Astrocyte (in vitro differentiated cells and primary cell): ENCODE measurements around the gene SOBP.

Experiments used
- CTCF ChIP-seq: IDR thresholded peaks from 2 replicates; pipeline ENCODE4 v1.5.1; 2011; ENCODE audit warnings: low read depth, mild to moderate bottlenecking, inconsistent platforms, low read length, moderate library complexity; ENCODE audit not compliant: insufficient read depth
- EZH2 ChIP-seq: IDR thresholded peaks from 2 replicates; pipeline ENCODE4 v1.6.1; 2012; ENCODE audit warnings: mild to moderate bottlenecking, low read length, inconsistent platforms; ENCODE audit not compliant: insufficient read depth

DNA sequence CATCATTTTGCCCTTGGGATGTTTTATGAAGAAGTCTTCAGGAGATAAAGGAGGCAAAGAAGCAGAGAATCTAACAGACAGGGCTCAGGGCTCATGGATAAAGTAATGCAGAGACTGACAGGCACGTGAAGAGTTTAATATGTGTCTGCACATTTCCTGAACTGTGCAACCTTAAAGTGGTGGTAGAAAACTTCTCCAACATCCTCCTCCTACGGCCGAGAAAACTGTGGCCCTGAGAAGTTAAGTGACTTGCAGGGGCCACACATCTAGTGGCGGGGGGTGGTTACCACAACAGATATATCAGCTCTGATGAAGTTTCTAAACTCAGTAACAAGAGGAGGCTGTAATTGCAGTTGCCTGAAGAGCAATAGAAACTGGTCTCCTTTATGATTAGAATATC is 61.0 kb downstream of the SOBP start:
- TF ChIP-seq CTCF = no peak
- no peak for TF ChIP-seq EZH2
